Stimulated activated CD8-positive, alpha-beta memory T cell treated with anti-CD3 and anti-CD28 coated beads, Interleukin-15, amount 100 ng/mL, for 1 hour (primary cell): ENCODE results near the gene MYOM3.
"Not testable (repeated sequence)": the region's sequence is repeated elsewhere in the genome, so short reads cannot be mapped to it uniquely, and the experiment has no call there.

Experiments
- DNase-seq: peaks from one replicate; pipeline ENCODE4 v3.0.0-alpha.2; 2020; ENCODE audit warnings: low read depth

The MYOM3 gene

DNA sequence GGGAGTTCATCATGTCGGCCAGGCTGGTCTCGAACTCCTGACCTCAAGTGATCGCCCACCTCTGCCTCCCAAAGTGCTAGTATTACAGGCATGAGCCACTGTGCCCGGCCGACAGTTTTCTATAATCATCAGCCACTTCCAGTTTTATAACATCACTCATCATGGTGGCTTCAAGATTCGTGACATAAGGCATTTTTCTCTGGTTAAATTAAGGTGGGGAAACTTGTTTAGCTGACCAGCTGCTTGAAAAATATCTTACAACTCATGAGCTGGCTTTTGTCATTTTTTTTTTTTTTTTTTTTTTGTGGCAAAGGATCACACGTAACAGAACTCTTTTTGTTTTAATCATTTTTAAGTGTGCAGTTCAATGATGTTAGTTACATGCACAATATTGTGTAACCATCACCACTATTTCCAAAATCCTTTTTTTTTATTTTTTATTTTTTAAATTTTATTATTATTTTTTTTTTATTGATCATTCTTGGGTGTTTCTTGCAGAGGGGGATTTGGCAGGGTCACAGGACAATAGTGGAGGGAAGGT lies 80.9 kb downstream of the MYOM3 start:
- DNase-seq: not testable (repeated sequence)

DNA sequence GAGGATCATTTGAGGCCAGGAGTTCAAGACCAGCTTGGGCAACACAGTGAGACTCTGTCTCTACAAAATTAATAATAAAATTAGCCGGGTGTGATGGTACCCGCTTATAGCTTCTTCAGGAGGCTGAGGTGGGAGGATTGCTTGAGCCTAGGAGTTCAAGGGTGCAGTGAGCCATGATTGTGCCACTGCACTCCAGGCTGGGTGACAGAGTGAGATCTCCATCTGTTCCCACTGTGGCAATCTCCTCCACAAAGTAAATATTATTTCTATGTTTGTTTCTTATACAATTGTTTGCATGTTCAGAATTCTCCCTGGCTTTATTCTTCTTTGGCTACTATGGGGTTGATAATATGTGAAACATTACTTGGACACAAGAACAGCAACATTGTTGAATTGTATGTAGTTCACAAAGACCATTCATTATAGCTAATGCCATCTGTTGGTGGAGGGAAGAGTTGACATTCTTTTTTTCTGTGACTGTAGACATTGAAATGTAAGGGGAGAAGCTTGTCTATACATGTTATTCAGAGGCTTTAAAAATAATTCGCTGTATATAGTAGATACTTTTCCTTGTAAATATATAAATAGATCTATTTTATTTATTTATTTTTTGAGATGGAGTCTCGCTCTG lies 84.0 kb downstream of the MYOM3 start:
- DNase-seq: no peak

DNA sequence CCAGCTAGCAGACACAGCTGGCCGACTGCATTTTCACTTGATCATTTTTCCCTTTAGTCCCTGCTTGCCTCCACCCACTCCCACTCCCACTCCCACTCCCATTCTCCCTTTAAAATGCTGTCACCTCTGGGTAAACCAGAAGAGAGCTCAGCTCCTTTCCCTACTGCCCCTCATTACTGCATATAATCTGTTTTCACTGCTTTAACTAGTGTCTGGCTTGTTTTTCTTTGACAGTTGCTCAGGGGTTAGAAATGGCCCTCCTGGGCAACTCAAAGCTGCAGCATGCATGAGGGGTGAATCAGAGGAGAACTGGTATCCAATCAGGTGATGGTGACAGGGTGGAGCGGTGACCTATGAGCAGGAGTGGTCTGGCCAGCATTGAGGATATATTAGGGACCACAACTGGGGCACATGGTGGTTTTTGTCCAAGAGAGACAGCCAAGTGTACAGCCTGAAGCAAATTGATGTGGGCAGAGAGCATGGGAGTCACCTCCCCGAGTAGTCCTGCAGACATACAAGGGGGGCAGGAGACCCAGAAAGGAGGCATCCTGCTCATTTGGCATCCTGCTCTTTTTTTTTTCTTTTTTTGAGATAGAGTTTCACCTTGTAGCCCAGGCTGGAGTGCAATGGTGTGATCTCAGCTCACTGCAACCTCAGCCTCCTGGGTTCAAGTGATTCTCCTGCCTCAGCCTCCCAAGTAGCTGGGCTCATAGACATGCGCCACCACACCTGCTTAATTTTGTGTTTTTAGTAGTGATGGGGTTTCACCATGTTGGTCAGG lies 89.2 kb downstream of the MYOM3 start:
- no peak for DNase-seq

DNA sequence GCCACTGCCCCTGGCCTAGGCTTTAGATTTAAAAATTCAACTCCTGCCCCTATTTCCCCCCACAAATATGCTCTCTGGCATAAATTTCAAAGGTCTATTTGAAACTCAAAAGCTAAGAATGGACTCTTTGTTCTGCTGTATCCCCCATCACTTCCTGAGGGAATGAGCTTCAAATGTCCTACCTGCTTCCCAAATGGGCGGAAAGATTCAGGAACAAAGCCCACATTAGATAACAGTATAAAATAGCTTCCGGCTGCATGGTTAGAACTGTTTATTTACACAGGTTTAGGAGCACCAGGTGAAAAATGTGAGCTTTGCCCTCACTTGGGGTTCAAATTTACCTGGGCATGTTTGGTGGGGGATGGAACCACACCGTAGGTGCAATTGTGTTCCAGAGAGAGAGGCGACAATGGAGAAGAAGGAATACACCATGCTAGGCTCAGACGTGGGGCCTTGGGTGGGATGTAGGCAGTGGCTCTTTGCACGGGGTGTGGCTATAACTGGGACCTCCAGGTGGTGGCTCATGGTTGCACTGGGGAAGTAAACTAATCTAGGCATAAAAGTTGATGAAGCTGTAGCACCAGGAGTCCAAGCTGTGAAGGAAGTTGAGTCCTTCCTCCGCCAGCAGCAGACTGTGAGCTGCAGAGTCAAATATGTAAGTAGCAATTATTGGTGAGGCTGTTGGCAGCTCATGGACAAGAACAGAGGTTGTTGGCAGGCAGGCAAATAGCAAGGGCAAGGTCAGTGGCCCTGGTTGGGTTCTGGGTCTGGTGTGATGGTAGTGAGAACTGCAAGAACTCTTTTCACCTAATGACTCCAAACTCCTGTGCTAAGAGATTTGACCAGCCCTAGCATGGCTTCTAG lies 90.3 kb downstream of the MYOM3 start:
- no peak for DNase-seq

DNA sequence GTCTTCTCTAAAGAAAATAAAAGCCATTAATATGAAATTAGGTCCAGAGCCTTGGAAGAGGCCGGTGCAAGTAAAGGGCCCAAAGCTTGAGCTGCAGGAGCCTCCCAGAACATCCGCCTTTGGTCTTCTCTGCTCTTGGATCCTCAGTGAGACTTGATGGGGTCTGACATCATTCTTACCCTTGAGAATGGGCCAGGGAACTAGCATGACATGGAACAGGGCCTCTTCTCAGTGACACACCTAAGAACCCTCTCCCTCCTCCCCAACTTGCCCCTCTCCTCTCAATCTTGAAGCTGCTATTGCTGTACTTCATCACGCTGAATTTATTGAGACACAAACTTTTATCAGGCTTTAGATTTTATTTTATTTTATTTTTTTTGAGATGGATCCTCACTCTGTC lies 91.5 kb downstream of the MYOM3 start:
- no peak for DNase-seq

DNA sequence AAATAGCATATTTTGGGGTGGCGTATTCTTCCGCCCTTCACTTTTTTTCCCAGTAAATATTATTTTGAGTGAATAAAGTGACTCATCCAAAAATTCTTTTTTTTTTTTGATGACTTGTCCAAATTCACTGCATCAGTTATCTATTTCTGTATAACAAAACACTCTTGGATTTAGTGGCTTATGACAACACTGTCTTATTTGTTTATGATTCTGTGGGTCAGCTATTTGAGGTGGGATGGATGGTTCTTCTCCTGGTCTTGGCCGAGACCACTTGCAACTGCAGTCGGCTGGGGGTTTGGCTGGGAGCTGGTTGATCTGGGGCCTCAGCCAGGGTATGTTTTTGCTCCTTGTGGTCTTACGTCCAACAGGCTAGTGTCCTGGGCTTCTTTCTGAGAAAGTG lies 91.9 kb downstream of the MYOM3 start:
- no peak for DNase-seq

DNA sequence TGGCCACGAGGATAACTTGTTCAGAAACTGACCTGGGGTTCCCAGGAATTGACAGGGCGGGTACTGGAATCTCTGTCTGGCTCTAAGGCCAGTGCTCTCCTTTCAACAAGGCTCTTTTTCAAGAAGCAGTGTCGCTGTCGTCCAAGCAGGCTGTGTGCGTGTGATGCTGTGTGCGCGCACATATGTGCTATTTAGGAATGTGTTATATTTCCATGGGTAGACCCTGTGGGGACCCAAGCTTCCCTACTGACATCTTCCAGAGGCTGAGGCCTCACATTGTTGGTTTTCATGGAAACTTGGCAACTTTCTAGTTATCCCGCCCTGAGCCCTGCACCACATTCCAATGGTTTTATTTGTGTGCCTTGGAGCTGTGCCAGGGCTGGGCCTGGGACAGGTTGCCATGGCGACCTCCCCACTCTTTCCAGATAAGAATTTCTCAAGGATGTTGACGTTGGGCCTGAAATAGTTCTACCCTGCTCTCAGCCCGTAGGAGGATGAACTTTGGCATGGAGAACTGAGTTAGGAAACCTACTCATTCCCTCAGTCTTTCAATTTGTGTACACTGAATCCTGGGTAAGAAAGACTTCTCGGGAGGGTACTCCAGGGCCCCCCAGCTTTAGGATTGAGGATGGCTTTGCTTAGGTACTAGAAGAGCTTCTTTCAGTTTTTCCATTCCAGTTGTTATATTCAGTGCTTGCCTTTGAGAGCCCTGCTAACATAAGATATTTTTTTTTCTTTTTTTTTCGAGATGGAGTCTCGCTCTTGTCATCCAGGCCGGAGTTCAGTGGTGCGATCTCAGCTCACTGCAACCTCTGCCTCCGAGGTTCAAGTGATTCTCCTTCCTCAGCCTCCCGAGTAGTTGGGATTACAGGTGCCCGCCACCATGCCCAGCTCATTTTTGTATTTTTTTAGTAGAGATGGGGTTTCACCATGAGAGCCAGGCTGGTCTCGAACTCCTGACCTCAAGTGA lies 93.0 kb downstream of the MYOM3 start:
- no peak for DNase-seq

DNA sequence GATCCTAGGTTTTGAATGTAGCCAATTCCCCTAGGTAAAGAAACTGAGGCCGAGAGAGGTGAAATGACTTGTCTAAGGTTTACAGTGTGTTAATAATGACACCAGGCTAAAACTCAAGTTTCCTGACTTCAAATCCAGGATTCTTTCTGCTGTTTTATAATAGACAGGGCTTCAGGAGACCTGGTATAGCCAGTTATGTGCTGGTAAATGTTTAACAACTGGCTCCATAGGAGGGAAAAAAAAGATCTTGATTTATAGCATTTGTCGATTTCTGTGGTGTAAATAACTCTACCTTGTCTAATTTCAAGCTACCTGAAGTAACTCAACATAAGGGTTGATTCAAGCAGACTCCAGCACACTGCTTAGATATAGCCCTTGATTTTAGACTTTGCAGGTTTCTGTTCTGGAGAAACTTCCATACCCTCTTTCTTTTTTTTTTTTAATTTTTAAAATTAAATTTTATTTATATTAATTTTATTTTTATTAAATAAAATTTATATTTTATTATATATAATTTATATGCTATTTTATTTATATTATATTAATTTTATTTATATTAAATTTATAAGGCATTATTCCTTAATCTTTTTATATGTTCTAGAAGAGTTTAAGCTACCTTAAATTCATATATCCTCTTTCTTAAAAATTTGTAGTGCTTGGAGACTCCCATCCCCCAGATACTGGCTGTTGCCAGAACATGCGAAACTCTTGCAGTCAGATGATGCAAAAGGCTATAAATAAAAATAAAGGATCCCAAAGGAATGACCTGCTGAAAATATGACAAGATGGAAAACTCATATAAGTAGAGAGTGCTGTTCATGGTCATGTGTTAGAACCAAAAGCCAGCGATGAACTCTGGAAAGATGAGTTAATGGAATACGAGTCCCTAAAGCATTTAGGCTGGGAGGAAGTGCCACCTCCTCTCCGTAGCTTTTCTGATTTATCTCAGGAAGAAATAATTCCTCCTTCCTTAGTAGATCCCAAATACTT lies 96.4 kb downstream of the MYOM3 start:
- no peak for DNase-seq

DNA sequence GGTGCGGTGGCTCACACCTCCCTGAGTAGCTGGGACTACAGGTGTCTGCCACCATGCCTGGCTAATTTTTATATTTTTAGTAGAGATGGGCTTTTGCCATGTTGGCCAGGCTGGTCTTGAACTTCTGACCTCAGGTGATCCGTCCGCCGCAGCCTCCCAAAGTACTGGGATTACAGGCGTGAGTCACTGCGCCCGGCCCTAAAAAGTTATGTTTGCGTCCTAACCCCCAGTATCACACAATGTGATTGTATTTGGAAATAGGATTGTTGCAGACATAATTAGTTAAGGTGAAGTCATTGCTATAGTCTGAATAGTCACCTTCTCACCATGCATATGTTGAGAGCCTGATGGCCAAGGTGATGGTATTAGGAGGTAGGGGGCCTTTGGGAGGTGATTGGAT lies 99.1 kb downstream of the MYOM3 start:
- not testable (repeated sequence) for DNase-seq

DNA sequence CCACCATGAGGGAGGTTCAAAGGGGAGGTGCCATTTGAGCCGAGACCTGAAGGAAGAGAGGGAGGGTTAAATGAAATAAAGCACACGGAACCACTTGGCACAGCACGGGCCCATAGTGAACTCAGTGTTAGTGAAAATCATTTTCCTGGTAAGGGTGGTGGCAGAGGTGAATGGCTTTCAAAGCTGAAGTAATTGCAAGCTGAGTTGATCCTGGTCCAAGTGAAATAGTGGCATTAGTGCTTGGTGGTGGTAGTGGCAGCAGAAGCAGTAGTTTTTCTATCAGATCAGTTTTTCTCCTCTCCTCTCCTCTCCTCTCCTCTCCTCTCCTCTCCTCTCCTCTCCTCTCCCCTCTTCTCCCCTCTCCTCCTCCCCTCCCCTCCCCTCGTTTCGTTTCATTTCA lies 101.3 kb downstream of the MYOM3 start:
- DNase-seq: no peak

DNA sequence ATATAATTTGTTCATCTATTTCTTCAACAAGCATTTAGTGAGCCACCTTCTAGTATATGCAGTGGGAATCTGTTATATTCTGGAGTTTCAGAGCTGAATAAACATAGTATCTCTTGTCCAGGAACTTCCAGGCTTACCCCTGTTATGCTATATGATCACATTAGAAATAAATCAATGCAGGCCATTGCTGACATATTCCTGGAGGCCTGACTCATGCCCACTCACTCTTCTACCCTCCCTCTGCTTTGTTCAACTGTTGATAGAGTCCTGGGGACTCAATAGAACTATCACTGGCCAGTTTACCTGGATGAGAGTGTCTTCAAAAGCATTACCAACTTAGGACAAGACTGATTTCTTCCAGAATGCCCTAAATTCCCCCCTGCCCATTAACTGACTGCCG lies 102.5 kb downstream of the MYOM3 start:
- DNase-seq: no peak

DNA sequence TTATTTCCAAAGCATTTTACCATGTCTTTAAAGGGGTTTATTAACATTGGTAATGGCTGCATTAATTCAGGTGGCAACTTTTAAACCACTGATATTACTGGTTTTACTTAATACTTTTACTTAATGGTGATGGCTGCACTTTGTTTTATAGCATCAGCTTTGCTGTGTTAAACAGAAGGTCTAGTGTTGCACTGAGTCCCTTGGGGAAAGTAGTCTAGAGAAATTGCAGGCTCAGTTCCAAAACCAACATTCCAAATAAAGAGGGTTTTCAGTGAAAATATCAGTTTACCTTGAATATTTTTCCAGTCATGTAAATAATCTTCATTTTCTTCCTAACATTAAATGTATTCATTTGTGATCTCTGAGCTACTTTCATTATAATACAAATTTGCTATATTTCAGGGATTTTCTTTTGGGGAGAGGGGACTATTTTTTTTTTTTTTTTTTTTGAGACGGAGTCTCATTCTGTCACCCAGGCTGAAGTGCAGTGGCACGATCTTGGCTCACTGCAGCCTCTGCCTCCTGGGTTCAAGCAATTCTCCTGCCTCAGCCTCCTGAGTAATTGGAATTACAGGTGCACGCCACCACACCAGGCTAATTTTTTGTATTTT lies 103.3 kb downstream of the MYOM3 start:
- not testable (repeated sequence) for DNase-seq

DNA sequence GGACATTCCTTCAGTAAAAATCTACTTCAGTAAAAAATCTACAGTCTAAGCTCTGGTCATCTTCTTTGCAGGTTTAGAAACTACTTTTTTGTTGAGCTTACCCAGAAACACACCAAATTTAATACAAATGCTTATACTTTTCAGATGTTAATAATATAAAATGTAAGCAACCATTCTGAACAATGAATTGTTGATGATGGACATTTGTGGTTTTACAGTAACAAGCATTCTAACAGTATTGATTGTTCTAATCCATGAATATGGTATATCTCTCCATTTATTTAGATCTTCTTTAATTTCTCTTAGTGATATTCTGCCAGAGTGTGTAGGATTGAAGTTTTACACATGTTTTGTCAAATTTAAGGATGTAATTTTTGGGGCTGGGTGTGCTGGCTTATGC lies 104.9 kb downstream of the MYOM3 start:
- DNase-seq: no peak
